Osteoblast (primary cell): Measurements from ENCODE around the gene SYNGR4. TPM values are rescaled to one million over a fixed set of nuclear protein-coding genes. Genes with fewer than 3 reads are reported as not detected.

ENCODE experiments used
- DNase-seq: peaks from one replicate; pipeline ENCODE4 v3.0.0; 2011; ENCODE audit warnings: low spot score, mixed read lengths; ENCODE audit not compliant: insufficient read length; ENCODE audit errors: missing footprints
- H2AFZ ChIP-seq: 2 replicates; pipeline ENCODE4 v1.6.0; 2011; ENCODE audit warnings: mild to moderate bottlenecking, low read length
- H3K27ac ChIP-seq: 2 replicates; pipeline ENCODE4 v1.5.1; 2011; ENCODE audit warnings: mild to moderate bottlenecking, low read depth, low read length, moderate library complexity
- H3K27me3 ChIP-seq: 2 replicates; pipeline ENCODE4 v1.6.0; 2012; ENCODE audit warnings: mild to moderate bottlenecking, control low read depth, inconsistent platforms, low read length, moderate library complexity; ENCODE audit not compliant: insufficient read depth
- H3K36me3 ChIP-seq: 2 replicates; pipeline ENCODE4 v1.5.1; 2011; ENCODE audit warnings: mild to moderate bottlenecking, low read length, control low read depth, moderate library complexity; ENCODE audit not compliant: insufficient read depth
- H3K4me1 ChIP-seq: 2 replicates; pipeline ENCODE4 v1.5.1; 2011; ENCODE audit warnings: mild to moderate bottlenecking, low read length, control low read depth, moderate library complexity; ENCODE audit not compliant: insufficient read depth
- H3K4me2 ChIP-seq: 2 replicates; pipeline ENCODE4 v1.6.0; 2011; ENCODE audit warnings: mild to moderate bottlenecking, low read length; ENCODE audit not compliant: insufficient read depth
- H3K4me3 ChIP-seq: fragments of 200-600 bp; sonication (generic); 3 replicates; pipeline ENCODE4 v1.5.1; 2012; ENCODE audit warnings: mild to moderate bottlenecking, low read length, inconsistent platforms; ENCODE audit not compliant: insufficient read depth
- H3K79me2 ChIP-seq: 2 replicates; pipeline ENCODE4 v1.6.0; 2012; ENCODE audit warnings: mild to moderate bottlenecking, low read length, control low read depth, inconsistent platforms; ENCODE audit not compliant: insufficient read depth
- H3K9me3 ChIP-seq: 2 replicates; pipeline ENCODE4 v1.5.1; 2011; ENCODE audit warnings: low read depth, low read length, control low read depth
- H4K20me1 ChIP-seq: 2 replicates; pipeline ENCODE4 v1.6.0; 2012; ENCODE audit warnings: mild to moderate bottlenecking, low read length, control low read depth; ENCODE audit not compliant: insufficient read depth
- CTCF ChIP-seq: IDR thresholded peaks from 2 replicates; pipeline ENCODE4 v1.5.1; 2011; ENCODE audit warnings: mild to moderate bottlenecking, low read depth, low read length, moderate library complexity; ENCODE audit errors: extremely low read depth
- total RNA-seq: library from RNA; depleted of rRNA; stranded (reverse); fragments of >200 nt; gene quantifications from 2 replicates; pipeline ENCODE4 v1.2.3, GENCODE V29; 2012

SYNGR4 gene
- total RNA-seq, 1 donor, result not detected

DNA sequence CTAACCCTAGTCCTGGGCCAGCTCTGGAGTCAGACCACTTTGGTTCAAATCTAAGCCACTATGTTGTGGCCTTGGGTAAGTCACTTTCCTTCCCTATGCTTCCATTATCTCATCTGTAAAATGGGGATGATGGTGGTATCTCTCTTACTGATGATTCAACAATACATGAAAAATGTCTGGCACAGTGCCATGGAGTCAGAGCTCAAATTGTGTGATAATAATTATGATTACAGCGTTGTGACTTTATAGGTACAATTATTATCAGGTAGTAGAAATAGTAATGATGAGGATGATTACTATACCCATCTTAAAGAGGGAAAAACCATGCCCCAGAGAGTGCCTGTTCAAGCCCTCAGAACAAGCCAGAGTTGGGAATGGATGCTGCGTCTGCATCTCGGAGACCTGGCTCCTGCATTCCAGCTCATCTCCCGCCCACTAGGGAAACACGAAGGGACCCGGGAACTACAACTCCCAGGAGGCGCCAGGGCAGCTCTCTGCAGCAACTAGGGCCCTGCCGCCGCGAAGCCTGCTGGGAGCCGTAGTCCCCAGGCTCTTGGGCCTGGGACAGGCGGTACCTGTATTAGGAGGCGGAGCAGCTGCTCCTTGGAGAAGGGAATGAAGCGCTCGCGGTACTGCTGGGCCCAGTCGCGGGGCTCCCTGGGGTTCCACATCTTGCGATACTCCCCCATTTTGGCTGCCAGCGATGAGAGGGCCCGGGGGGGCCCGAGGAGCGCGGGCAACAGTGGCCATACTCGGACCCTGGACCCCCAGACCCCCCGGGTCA lies 1.3 kb upstream of the SYNGR4 start:
- Histone ChIP-seq H3K27me3 (no peaks in the 10 kb centered on the region), H3K27ac (peak overlapping the region; percentile 82), H3K79me2 (no peaks in the 10 kb centered on the region), H3K9me3 (no peaks in the 10 kb centered on the region), H4K20me1 (no peaks in the 10 kb centered on the region), H3K4me3 (peak overlapping the region; percentile 81), H2AFZ (peak overlapping the region; percentile 97), H3K36me3 (no peaks in the 10 kb centered on the region), H3K4me2 (peak overlapping the region; percentile 99), H3K4me1 (peaks cover 8% of the 10 kb centered on the region)
- TF ChIP-seq CTCF, result no peak
- DNase-seq, result peak; percentile 99

DNA sequence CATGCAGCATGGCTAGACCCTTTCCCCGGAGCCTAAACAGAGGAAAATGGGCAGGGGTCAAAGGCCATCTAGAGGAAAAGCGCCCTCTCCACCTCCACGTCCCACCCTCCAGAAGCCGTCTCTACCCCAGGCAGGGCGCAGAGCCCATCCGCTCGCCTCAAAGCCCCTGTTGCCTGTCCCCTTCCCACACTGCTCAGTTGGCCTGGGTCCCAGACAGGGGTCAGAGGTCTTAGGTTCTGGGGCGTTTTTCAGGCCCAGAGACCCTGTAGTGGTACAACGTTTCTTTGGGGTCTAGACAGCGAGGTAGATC lies 712 bp upstream of the SYNGR4 start:
- Histone ChIP-seq H4K20me1 (no peaks in the 10 kb centered on the region), H3K27ac (peak overlapping the region; percentile 82), H3K36me3 (no peaks in the 10 kb centered on the region), H2AFZ (peak overlapping the region; percentile 97), H3K4me3 (peak overlapping the region; percentile 81), H3K27me3 (no peaks in the 10 kb centered on the region), H3K4me1 (peaks cover 8% of the 10 kb centered on the region), H3K9me3 (no peaks in the 10 kb centered on the region), H3K4me2 (peak overlapping the region; percentile 99), H3K79me2 (no peaks in the 10 kb centered on the region)
- peak; percentile 75 for DNase-seq
- TF ChIP-seq CTCF, result no peak

- Histone ChIP-seq H4K20me1 (no peaks in the 10 kb centered on the region), H3K4me2 (peak overlapping the region; percentile 99), H2AFZ (peak overlapping the region; percentile 89), H3K79me2 (no peaks in the 10 kb centered on the region), H3K4me3 (peak overlapping the region; percentile 81), H3K4me1 (peaks cover 8% of the 10 kb centered on the region), H3K9me3 (no peaks in the 10 kb centered on the region), H3K27ac (no peak overlapping the region), H3K27me3 (no peaks in the 10 kb centered on the region), H3K36me3 (no peaks in the 10 kb centered on the region)
- no peak for DNase-seq
- no peak for TF ChIP-seq CTCF
These were observed 606 bp downstream of the SYNGR4 start for GRCh38 chr19:48364598-48365348.

- H3K4me3 ChIP-seq, result no peak overlapping the region
- H3K79me2 ChIP-seq, result no peaks in the 10 kb centered on the region
- no peaks in the 10 kb centered on the region for H3K27me3 ChIP-seq
- no peak overlapping the region for H3K4me2 ChIP-seq
- no peak overlapping the region for H2AFZ ChIP-seq
- no peak for TF ChIP-seq CTCF
- H3K4me1 ChIP-seq, result peaks cover 8% of the 10 kb centered on the region
- H3K27ac ChIP-seq, result no peak overlapping the region
- DNase-seq, result no peak
- H3K9me3 ChIP-seq, result no peaks in the 10 kb centered on the region
- H4K20me1 ChIP-seq, result no peaks in the 10 kb centered on the region
- no peaks in the 10 kb centered on the region for H3K36me3 ChIP-seq
These were observed 1.4 kb downstream of the SYNGR4 start for GRCh38 chr19:48365602-48366001.
